K562 treated with DMSO at 1 percent for 24 hours (cell line): ENCODE measurements around the gene P2RY11. TPM values are rescaled to one million over a fixed set of nuclear protein-coding genes. Genes with fewer than 3 reads are reported as not detected.

ENCODE experiments used
- total RNA-seq: library from RNA; unstranded; fragments of 300-600 nt; gene quantifications from 2 replicates; pipeline ENCODE4 v1.2.3, GENCODE V29; 2022; ENCODE audit warnings: low read depth; ENCODE audit not compliant: insufficient read depth

Gene P2RY11, protein sequence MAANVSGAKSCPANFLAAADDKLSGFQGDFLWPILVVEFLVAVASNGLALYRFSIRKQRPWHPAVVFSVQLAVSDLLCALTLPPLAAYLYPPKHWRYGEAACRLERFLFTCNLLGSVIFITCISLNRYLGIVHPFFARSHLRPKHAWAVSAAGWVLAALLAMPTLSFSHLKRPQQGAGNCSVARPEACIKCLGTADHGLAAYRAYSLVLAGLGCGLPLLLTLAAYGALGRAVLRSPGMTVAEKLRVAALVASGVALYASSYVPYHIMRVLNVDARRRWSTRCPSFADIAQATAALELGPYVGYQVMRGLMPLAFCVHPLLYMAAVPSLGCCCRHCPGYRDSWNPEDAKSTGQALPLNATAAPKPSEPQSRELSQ
- total RNA-seq = 7.5 and 7.7 TPM in 2 replicates

DNA sequence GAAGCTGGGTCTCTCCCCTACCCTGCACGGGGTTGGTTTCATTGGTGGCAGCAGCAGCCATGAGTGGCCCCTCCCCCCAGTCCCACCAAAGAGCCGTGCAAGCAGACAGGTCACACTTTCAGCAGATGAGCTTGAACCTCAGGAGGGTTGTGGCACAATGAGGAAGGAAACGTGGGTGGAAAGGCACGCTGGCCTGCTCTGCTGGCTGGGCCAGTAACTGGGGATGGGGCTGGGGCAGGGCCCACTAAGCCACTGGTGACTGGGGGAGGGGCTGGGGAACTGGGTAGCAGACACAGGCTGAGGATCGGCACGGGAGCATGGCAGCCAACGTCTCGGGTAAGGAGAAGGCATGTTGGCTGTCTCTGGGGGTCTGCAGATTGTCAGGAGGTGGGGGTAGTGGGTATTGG, at the start of gene P2RY11:
P2RY11 (plus strand) TSS at position 289 of the 407 bp plus-strand sequence; CDS start at position 318, 29 bp downstream.

GRCh38 chr19:10085641-10086590, 25.6 kb upstream of the P2RY11 start, which contains the start of gene SHFL:
SHFL (plus strand) TSS chr19:10086317; CDS start chr19:10086428, 111 bp downstream.

GRCh38 chr19:10106100-10106936, 5.2 kb upstream of the P2RY11 start, which contains the start of gene PPAN:
PPAN (plus strand) TSS chr19:10106362; CDS start chr19:10106395, 33 bp downstream.

Other genes starting within 250 kb of the P2RY11 start
- 2.0 and 2.8 TPM in 2 replicates for gene OLFM2, start 175.2 kb upstream of the P2RY11 start, total RNA-seq
- gene COL5A3, start 101.2 kb upstream of the P2RY11 start, total RNA-seq = not detected in 2 replicates
- not detected in 2 replicates for gene RDH8, start 98.2 kb upstream of the P2RY11 start, total RNA-seq
- 28.1 and 30.5 TPM in 2 replicates for gene SHFL, start 25.4 kb upstream of the P2RY11 start, total RNA-seq
- gene ANGPTL6, start 9.0 kb upstream of the P2RY11 start, total RNA-seq = 0.24 and 2.3 TPM in 2 replicates
- gene PPAN, start 5.3 kb upstream of the P2RY11 start, total RNA-seq = 30.8 and 36.2 TPM in 2 replicates
- 382 and 411 TPM in 2 replicates for gene EIF3G, start 8.2 kb downstream of the P2RY11 start, total RNA-seq
- 170 and 174 TPM in 2 replicates for gene DNMT1, start 83.3 kb downstream of the P2RY11 start, total RNA-seq
- 2.0 and 2.9 TPM in 2 replicates for gene S1PR2, start 119.6 kb downstream of the P2RY11 start, total RNA-seq
- gene MRPL4, start 140.5 kb downstream of the P2RY11 start, total RNA-seq = 140 and 159 TPM in 2 replicates
- 174 and 177 TPM in 2 replicates for gene ICAM1, start 159.4 kb downstream of the P2RY11 start, total RNA-seq
- 107 and 108 TPM in 2 replicates for gene ICAM4, start 175.3 kb downstream of the P2RY11 start, total RNA-seq
- gene ICAM5, start 178.3 kb downstream of the P2RY11 start, total RNA-seq = 28.4 and 31.1 TPM in 2 replicates
- 5.2 and 5.9 TPM in 2 replicates for gene ZGLP1, start 198.1 kb downstream of the P2RY11 start, total RNA-seq
- 44.7 and 46.0 TPM in 2 replicates for gene FDX2, start 204.3 kb downstream of the P2RY11 start, total RNA-seq
- gene RAVER1, start 221.8 kb downstream of the P2RY11 start, total RNA-seq = 86.7 and 87.5 TPM in 2 replicates
- gene ICAM3, start 227.9 kb downstream of the P2RY11 start, total RNA-seq = 7.8 and 11.4 TPM in 2 replicates